Endothelial cell of coronary artery (primary cell): ENCODE data around the gene NFE2L3. TPM values are rescaled to one million over a fixed set of nuclear protein-coding genes. Genes with fewer than 3 reads are reported as not detected.

Experiments used
- total RNA-seq: library from RNA; depleted of rRNA; stranded (reverse); fragments of >200 nt; gene quantifications from 2 replicates; pipeline ENCODE4 v1.2.3, GENCODE V29; 2014

The NFE2L3 gene
- 32.2 and 55.4 TPM in 2 replicates for total RNA-seq

GRCh38 chr7:26151953-26152781 lies at the start of gene NFE2L3:
Gene NFE2L3, plus strand, starts transcription at chr7:26152198. Its CDS starts 301 bp downstream, at chr7:26152499.

GRCh38 chr7:26200444-26201246 lies 48.6 kb downstream of the NFE2L3 start, which contains the start of gene HNRNPA2B1:
Gene HNRNPA2B1, minus strand, starts transcription at chr7:26200746. Its CDS starts 169 bp downstream, at chr7:26200577.

GRCh38 chr7:26201247-26202018 lies 49.4 kb downstream of the NFE2L3 start, which contains the start of gene CBX3:
Gene CBX3, plus strand, starts transcription at chr7:26201745. Its CDS starts 1,254 bp downstream, at chr7:26202999.

Other genes with a start within 250 kb of the NFE2L3 start
- gene HNRNPA2B1, start 48.5 kb downstream of the NFE2L3 start, total RNA-seq = 149 and 150 TPM in 2 replicates
- gene CBX3, start 49.5 kb downstream of the NFE2L3 start, total RNA-seq = 144 and 147 TPM in 2 replicates
- gene SNX10, start 139.7 kb downstream of the NFE2L3 start, total RNA-seq = 0.19 and 0.54 TPM in 2 replicates